Hematopoietic multipotent progenitor cell treated with erythropoietin and hydrocortisone succinate and interleukin-3 and kit ligand, for 17 days (in vitro differentiated cells): Measurements from ENCODE around the gene RUNX3.

ENCODE experiments used
- DNase-seq: peaks from one replicate; pipeline ENCODE4 v3.0.0-alpha.2; 2015; ENCODE audit warnings: low spot score

The RUNX3 gene

GRCh38 chr1:24886241-24886640 lies 43.8 kb downstream of the RUNX3 start:
- DNase-seq = no peak

GRCh38 chr1:24884751-24885150 lies 45.3 kb downstream of the RUNX3 start:
- no peak for DNase-seq

GRCh38 chr1:24881034-24881433 lies 49.0 kb downstream of the RUNX3 start:
- no peak for DNase-seq

GRCh38 chr1:24878775-24879742 lies 51.0 kb downstream of the RUNX3 start:
- DNase-seq = no peak

- DNase-seq = no peak
Observed at GRCh38 chr1:24878045-24878444, 52.0 kb downstream of the RUNX3 start.

- DNase-seq = no peak
Observed at GRCh38 chr1:24875991-24876506, 54.0 kb downstream of the RUNX3 start.

GRCh38 chr1:24875257-24875656 lies 54.8 kb downstream of the RUNX3 start:
- DNase-seq = no peak

GRCh38 chr1:24874611-24875234 lies 55.4 kb downstream of the RUNX3 start:
- DNase-seq = no peak

- DNase-seq = no peak
Observed at GRCh38 chr1:24874056-24874455, 56.0 kb downstream of the RUNX3 start.

GRCh38 chr1:24873148-24873547 lies 56.9 kb downstream of the RUNX3 start:
- no peak for DNase-seq

- no peak for DNase-seq
Observed at GRCh38 chr1:24872061-24872850, 57.8 kb downstream of the RUNX3 start.

GRCh38 chr1:24871306-24871901 lies 58.7 kb downstream of the RUNX3 start:
- no peak for DNase-seq

- no peak for DNase-seq
Observed at GRCh38 chr1:24870551-24871195, 59.4 kb downstream of the RUNX3 start.

GRCh38 chr1:24868016-24868875 lies 61.8 kb downstream of the RUNX3 start:
- DNase-seq = no peak

- no peak for DNase-seq
Observed at GRCh38 chr1:24867084-24867870, 62.8 kb downstream of the RUNX3 start.

GRCh38 chr1:24866211-24867083 lies 63.6 kb downstream of the RUNX3 start:
- no peak for DNase-seq

- no peak for DNase-seq
Observed at GRCh38 chr1:24865587-24865986, 64.5 kb downstream of the RUNX3 start.

GRCh38 chr1:24865168-24865567 lies 64.9 kb downstream of the RUNX3 start:
- DNase-seq = no peak

GRCh38 chr1:24864370-24864777 lies 65.7 kb downstream of the RUNX3 start:
- no peak for DNase-seq
